NCI-H2107 (cell line): ENCODE data around the gene CBX1.
A peak's percentile ranks its signal among the peaks of the same experiment; 100 is the strongest.

Experiments used
- DNase-seq: peaks from one replicate; lab custom pipeline; 2025; lab: John Stamatoyannopoulos, UW

CBX1 gene

DNA sequence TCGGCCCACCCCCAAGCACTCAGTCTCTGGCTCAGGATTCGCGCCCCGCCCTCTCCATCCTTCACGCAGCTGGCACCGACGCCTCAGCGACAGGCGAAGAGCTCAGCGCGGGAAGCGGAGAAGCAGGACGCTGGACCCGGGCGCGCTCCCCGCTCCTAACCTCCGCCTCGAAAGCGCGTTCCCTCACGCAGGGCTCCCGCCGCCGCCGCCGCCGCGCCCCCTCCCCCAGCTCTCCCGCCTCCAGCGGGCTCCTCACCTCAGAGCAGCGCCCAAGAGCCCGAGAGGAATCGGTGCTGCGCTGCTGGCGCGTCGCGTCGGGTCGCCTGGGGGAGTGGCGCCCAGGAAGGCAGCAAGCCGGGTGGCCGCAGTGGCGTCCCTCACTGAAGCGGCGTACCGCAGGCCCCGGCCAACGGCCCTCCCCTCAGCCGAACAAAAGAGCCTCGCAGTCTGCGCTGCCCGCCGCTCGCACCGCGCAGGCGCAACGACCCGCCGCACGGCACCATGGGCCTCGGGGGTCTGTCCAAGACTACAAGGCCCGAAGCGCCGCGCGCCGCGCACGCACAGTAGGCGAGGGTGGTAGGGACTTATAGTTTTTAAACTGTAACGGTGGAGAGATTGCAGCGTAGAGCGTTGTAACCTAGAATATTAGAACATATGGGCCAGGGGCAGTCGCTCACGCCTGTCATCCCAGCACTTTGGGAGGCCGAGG is at the start of gene CBX1:
Gene CBX1 (minus strand): TSS at position 467 of the 709 bp plus-strand sequence. CDS start 24,474 bp downstream, outside the sequence.
- peak; percentile 91 for DNase-seq

DNA sequence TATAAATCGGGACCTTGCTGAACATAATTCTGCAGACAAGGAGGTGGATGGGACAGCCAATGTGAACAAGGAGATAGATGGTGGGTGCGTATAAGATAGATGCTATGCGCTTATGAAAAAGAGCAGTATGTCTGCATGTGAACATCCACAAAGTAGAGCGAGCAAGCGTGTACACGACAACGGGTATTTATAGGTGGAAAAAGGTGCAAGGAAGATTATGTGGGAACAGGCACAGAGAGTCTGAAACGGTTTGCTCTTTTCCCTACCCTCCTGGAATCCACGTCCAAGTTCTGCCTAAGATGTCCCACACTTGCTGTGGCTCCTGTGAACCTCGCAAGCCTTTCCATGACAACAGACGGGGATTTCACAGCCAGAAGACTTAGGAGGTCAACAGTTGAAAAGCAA is 49.3 kb upstream of the CBX1 start:
- no peak for DNase-seq

DNA sequence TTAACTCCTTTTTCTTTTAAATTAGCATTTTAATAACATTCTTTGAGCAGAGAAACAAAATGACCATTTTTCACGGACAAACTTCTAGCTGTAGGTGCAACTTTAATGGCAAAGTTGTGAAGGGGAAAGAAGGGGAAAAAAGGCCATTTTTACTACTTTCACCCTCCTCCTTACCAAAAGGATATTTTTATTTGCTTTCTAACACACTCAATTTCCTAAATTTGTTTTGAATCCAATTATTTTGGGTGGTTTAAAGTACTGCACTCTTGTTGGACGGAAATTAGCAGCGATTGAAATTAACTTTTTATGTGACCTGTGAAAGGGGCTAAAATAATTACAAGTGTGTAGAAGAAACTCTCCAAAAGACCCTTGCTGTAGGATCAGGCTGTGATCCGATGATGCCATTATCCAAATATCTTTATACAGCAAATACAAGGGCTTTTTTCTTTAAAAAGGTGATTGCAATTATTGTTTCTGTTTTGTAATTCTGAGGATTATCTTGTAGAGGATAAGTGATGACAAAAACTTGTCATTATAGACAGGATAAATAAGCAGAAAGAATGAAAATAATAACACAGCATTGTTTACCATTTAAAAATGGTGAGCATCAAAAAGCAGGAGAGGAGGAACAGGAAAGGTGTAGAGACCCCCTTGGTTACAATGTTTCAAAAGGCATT is 48.6 kb upstream of the CBX1 start:
- DNase-seq, result no peak

DNA sequence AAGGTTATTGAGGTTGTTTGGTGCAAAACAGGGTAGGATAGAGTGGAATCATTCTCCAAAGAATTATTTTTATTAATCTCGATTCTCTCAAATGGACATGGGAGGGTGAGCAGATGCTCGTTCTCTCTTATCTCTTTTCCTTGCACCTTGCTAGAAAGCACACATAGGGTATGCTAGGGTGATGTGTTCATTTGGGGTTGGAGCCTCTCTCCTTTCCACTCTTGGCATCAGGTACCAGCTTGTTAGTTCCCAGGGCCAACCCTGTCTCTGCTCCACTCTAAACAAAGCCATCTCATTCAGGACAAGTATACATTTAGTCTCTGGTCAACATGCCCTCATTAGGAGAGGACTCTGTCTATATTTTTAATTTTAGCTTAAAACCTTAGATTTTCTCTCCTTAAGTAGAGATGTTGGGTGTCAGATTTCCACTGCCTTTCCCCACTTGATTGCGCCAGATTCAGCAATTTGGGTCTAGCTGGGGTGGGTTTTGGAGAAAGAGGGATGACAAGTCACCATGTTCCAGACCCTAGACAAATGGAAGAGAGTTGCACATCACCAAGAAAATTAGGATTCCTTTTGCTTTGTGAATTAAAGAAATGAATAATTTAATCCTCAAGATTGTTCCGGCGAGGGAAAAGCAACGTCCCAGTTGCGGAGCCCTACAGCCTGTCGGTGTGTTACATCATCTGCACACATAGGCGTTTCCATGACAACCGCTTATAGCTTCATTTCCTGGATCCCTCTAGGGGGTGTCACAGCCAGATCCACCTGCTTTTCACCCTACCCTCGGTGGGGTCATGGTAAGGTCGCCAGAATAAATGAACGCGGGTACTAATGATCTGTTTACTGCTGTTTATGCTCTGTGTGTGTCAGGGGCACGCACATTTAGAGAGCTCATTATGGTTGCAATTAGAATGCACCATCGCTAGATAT is 47.8 kb upstream of the CBX1 start:
- DNase-seq, result peak; percentile 12

DNA sequence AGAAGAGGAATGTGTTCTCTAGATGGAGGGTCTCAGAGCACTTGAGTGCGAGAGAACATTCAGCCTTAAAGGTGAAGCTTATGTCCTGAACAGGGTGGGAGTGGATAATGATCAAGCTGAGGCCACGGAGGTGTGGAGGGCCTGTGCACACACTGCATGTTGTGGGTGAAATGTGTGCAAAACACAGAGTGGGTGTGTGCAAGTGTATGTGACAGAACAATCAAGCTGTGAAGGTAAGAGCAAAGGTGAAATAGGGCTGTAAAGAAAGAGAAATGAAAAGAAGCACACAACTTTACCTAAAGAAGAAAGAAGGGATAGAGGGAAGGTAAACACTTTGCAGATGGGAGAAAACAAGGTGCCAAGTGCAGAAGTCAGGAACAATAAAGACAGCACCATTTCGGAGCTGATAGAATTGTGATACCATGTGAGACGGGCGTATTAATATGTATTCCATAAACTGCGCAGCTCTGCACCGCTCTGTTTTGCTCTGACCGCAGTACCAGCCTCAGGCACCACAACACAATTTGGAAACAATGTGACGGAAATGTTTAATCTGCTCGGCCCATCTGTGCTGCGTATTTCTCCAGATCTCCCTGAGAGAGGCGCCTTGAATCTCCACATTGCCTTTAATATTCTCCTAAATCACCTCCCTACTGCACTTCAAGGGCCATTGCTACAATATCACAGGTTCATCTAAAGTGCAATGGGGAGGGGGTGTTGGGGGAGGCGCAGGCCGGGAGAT is 46.9 kb upstream of the CBX1 start:
- no peak for DNase-seq

GRCh38 chr17:48144976-48145798 is 43.9 kb upstream of the CBX1 start:
- DNase-seq, result no peak

DNA sequence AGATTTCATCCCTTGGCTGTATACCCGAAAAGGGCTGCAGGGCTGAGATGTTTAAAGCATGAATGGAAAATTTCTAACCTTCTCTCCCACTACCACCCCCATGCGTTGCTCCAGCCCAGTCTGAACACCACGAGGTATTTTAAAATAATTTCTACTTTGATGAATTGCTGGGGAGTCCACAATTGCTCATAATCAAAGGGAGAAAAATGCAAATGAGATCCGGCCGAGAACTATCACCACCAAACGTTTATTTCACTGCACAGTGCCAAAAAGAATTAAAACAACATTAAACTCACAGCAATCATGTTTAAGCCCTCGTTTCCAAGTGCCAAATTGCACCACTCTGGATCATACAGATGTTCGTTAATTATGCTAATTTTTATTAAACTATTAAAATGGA is 43.0 kb upstream of the CBX1 start:
- DNase-seq, result no peak

DNA sequence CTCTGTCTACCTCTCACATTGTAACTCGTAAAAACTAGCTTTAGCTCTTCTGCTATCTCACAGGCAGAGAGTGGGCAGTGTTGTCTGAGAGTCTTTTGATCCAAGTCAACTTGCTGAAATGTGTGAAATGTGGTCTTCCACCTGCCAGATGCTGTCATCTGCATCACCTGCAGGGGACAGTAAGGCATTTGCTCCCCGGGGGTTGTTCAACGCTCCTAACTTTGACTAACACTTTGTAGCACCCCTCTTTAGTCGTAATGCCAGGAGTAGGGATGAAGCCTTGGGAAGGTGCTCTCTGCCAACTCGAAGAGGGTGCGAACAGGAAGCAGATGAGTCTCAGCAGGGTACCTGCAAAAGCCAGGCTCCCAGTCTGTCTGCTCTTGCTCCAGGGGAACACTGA is 42.4 kb upstream of the CBX1 start:
- no peak for DNase-seq

GRCh38 chr17:48139944-48140343 is 38.7 kb upstream of the CBX1 start:
- no peak for DNase-seq

DNA sequence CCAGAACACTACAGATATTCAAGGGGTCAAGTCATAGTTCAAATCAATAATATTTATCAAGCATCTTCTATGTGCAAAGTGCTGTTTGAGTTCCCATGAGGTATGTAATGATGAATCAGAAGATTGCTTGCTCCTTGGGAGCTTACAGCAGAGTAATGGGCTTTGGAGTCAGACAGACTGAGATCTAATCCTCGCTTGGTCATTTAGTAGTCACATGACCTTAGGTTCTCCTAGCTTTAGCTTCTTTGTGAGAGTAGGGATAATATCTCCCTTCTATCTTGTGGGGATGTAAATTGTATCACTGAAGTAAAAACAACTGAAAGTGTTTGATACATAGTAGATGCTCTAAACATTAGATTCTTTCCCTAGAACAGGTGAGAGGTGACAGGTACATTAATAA is 36.4 kb upstream of the CBX1 start:
- DNase-seq, result no peak

- DNase-seq, result no peak
These were observed 33.7 kb upstream of the CBX1 start for GRCh38 chr17:48134912-48135480.

GRCh38 chr17:48132385-48132784 is 31.1 kb upstream of the CBX1 start:
- no peak for DNase-seq

DNA sequence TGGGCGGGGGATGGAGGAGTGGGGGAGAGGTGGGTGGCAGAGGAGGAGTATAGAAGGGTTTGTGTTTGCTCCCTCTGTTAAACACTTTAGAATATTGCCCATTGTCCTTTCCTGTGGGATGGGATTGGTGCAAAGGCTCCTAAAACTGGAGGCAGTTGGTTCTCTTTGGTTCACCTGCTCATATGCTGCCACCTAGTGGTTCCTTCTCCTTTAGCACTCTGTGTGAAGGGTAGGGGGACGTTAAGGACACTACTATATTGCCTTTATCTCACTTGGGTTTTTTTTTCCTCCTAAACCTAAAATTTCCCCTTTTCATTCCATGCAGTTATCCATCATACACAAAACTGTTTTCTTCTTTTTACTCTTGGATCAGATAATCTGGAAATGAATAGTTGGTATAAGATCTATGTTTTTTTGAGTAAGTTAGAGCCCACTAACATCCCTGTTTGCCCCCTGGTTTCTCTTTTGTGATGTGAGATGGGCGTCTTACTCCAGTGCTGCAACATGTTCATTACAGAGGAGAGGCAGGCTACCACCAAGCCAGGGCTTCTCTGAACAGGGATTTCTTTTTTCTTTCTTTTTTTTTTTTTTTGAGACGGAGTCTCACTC is 30.0 kb upstream of the CBX1 start:
- peak; percentile 60 for DNase-seq

DNA sequence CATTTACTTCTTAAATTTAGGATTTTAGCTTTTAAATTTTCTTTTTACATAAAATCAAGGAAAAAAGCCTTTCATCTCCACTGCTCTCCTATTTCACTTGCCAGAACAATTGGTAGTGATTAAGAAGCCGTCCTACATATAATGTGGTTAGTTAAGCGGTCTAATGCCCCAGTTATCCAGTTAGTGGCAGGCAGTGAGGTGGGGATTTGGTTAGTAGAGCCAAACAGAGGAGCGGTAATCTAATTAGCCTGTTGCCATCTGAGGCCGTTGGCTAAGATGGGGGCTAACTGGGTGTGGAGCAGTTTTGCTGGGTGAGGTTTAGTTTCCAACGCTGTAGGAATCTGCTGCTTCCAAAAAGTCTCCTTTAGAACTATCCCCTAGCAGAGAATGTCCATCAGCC is 28.7 kb upstream of the CBX1 start:
- DNase-seq, result no peak

DNA sequence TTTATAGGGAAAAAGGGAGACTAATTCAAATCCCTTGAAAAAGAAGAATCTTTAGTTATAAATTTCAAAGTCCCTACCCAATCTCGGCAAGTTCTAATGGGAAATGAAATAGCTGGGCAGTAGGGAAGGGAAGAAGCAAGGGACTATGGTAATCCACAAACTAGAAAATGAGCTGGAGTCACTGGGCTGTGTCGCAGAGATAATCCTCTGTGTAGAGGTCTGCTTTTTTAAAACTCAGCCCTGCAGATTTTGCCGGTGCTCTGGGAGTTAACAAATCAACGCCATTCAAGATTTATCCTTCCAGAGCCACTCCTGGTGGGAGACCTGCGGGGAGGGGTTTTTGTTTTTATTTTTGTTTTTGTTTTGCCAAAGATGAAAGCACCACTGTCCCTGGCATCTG is 27.1 kb upstream of the CBX1 start:
- no peak for DNase-seq

- no peak for DNase-seq
These were observed 26.2 kb upstream of the CBX1 start for GRCh38 chr17:48127371-48128051.

- no peak for DNase-seq
These were observed 25.2 kb upstream of the CBX1 start for GRCh38 chr17:48126532-48126850.

GRCh38 chr17:48125829-48126531 is 24.7 kb upstream of the CBX1 start:
- DNase-seq, result no peak

- DNase-seq, result no peak
These were observed 22.6 kb upstream of the CBX1 start for GRCh38 chr17:48123776-48124388.
